HepG2 (cell line): ENCODE results near the gene PDE5A. TPM values are rescaled to one million over a fixed set of nuclear protein-coding genes. Genes with fewer than 3 reads are reported as not detected.
A peak's percentile ranks its signal among the peaks of the same experiment; 100 is the strongest.

Experiments
- ATF1 ChIP-seq: IDR thresholded peaks from 2 replicates; pipeline ENCODE4 v1.6.1; 2016; ENCODE audit warnings: mild to moderate bottlenecking, control low read depth
- BCL6 ChIP-seq: IDR thresholded peaks from 2 replicates; pipeline ENCODE4 v1.6.1; 2016; ENCODE audit warnings: missing genetic modification reagents, missing compliant biosample characterization
- CREM ChIP-seq, 2 experiments: sonication (generic) in 1 of 2; formaldehyde crosslinking in 1 of 2; IDR thresholded peaks; 2 replicates each; pipeline versions ENCODE4 v1.4.0 to v1.6.1; 2016 to 2020; ENCODE audit warnings: antibody characterized with exemption in 1 of 2, mild to moderate bottlenecking in 1 of 2, missing genetic modification reagents in 1 of 2
- ELF3 ChIP-seq: IDR thresholded peaks from 2 replicates; pipeline ENCODE4 v1.6.1; 2016; ENCODE audit warnings: missing genetic modification reagents, missing compliant biosample characterization
- KDM5A ChIP-seq: fragments of 200-600 bp; sonication (generic); IDR thresholded peaks from 2 replicates; pipeline ENCODE4 v1.7.0; 2018; ENCODE audit warnings: antibody characterized with exemption, mild to moderate bottlenecking, low read length, borderline replicate concordance
- LCORL ChIP-seq, 2 experiments: fragments of 450-650 bp in 1 of 2; sonication (generic) in 1 of 2; formaldehyde crosslinking in 1 of 2; IDR thresholded peaks; 2 replicates each; pipeline versions ENCODE4 v1.5.0 to v1.6.1; 2017 to 2020; ENCODE audit warnings: antibody characterized with exemption in 1 of 2, missing genetic modification reagents in 1 of 2
- NFKB2 ChIP-seq: sonication (generic); formaldehyde crosslinking; IDR thresholded peaks from 2 replicates; pipeline ENCODE4 v1.4.0; 2020; ENCODE audit warnings: missing genetic modification reagents, borderline replicate concordance
- REST ChIP-seq, 2 experiments: IDR thresholded peaks; 2 replicates each; pipeline ENCODE4 v1.6.1; 2011 to 2012; ENCODE audit warnings: low read length in 2 of 2, borderline replicate concordance in 1 of 2, low read depth in 1 of 2, mild to moderate bottlenecking in 1 of 2, moderate library complexity in 1 of 2
- SETDB1 ChIP-seq: sonication (generic); formaldehyde crosslinking; IDR thresholded peaks from 2 replicates; pipeline ENCODE4 v1.5.1; 2020; ENCODE audit warnings: missing genetic modification reagents, mild to moderate bottlenecking, borderline replicate concordance
- SOX5 ChIP-seq: IDR thresholded peaks from 2 replicates; pipeline ENCODE4 v1.6.1; 2016; ENCODE audit warnings: borderline replicate concordance
- TCF7L2 ChIP-seq: IDR thresholded peaks from 2 replicates; pipeline ENCODE4 v1.6.1; 2011; ENCODE audit warnings: mild to moderate bottlenecking, low read depth, low read length, moderate library complexity
- THRA ChIP-seq: sonication (generic); formaldehyde crosslinking; IDR thresholded peaks from 2 replicates; pipeline ENCODE4 v1.4.0; 2020; ENCODE audit warnings: missing genetic modification reagents, borderline replicate concordance
- TOE1 ChIP-seq: sonication (generic); formaldehyde crosslinking; IDR thresholded peaks from 2 replicates; pipeline ENCODE4 v1.4.0; 2020; ENCODE audit warnings: mild to moderate bottlenecking, missing genetic modification reagents
- UBTF ChIP-seq: sonication (generic); formaldehyde crosslinking; IDR thresholded peaks from 2 replicates; pipeline ENCODE4 v1.4.0; 2020; ENCODE audit warnings: mild to moderate bottlenecking, missing genetic modification reagents
- ZFP37 ChIP-seq: sonication (generic); formaldehyde crosslinking; IDR thresholded peaks from 2 replicates; pipeline ENCODE4 v1.4.0; 2020; ENCODE audit warnings: missing genetic modification reagents, borderline replicate concordance
- polyA plus RNA-seq, 8 experiments: library from polyadenylated mRNA; depleted of rRNA in 3 of 8; stranded (reverse) in 7 of 8; unstranded in 1 of 8; fragments of >200 nt; fragmentation: Illumina TruSeq in 4 of 8; extraction: Trizol in 4 of 8; gene quantifications; 2 replicates each; pipeline versions ENCODE4 v1.2.1 to v1.2.3, GENCODE V29; 2011 to 2016; ENCODE audit warnings: low read depth in 4 of 8, missing spikeins in 1 of 8, mixed read lengths in 1 of 8; ENCODE audit not compliant: insufficient read depth in 1 of 8
- total RNA-seq, 5 experiments: library from RNA; depleted of rRNA; stranded (reverse); fragments of >200 nt; fragmentation: Illumina TruSeq; extraction: Trizol; gene quantifications; 2 replicates each; pipeline ENCODE4 v1.2.3, GENCODE V29; 2016; ENCODE audit warnings: low read depth in 1 of 5
- TF ChIP-seq, protein P1 (sequence below): sonication (generic); formaldehyde crosslinking; IDR thresholded peaks from 2 replicates; pipeline ENCODE4 v1.5.1; 2020; ENCODE audit warnings: missing genetic modification reagents, mild to moderate bottlenecking, borderline replicate concordance

PDE5A gene
- total and polyA plus RNA-seq, 2 of the 13 experiments (the other 11 are each of a cell fraction or from before 2014, with no cell fraction given), result 0.22 to 0.44 TPM

GRCh38 chr4:119478446-119479179 lies 150.0 kb downstream of the PDE5A start (continued):
- TF ChIP-seq SETDB1 (no peak), SOX5 (CRISPR knock-in tag) (peak; percentile 29; the same call in 1 of the 2 replicates), LCORL (IDR thresholded peaks at IDR 0.05) (no peak), LCORL (CRISPR knock-in tag; IDR thresholded peaks at IDR 0.05) (no peak), REST (IDR thresholded peaks at IDR 0.05; ENCODE audit: borderline replicate concordance in 1 of 2, low read depth in 1 of 2, low read length in 2 of 2) (no peak), CREM (IDR thresholded peaks at IDR 0.05) (no peak), CREM (CRISPR knock-in tag; IDR thresholded peaks at IDR 0.05) (no peak), KDM5A (no peak), TCF7L2 (no peak), ZFP37 (CRISPR knock-in tag) (no peak), ATF1 (CRISPR knock-in tag) (no peak), TOE1 (CRISPR knock-in tag) (no peak), NFKB2 (no peak), BCL6 (CRISPR knock-in tag) (peak; percentile 29; the same call in 1 of the 2 replicates), THRA (no peak), ELF3 (CRISPR knock-in tag) (no peak), UBTF (CRISPR knock-in tag) (no peak)
- TF ChIP-seq, protein P1, sequence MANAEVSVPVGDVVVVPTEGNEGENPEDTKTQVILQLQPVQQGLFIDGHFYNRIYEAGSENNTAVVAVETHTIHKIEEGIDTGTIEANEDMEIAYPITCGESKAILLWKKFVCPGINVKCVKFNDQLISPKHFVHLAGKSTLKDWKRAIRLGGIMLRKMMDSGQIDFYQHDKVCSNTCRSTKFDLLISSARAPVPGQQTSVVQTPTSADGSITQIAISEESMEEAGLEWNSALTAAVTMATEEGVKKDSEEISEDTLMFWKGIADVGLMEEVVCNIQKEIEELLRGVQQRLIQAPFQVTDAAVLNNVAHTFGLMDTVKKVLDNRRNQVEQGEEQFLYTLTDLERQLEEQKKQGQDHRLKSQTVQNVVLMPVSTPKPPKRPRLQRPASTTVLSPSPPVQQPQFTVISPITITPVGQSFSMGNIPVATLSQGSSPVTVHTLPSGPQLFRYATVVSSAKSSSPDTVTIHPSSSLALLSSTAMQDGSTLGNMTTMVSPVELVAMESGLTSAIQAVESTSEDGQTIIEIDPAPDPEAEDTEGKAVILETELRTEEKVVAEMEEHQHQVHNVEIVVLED (CRISPR knock-in tag), result no peak
